HFF-Myc (cell line): ENCODE results near the gene PTPRC.

Source experiments
- DNase-seq: peaks from one replicate; pipeline ENCODE4 v3.0.0-alpha.2; 2011; ENCODE audit warnings: low read depth; ENCODE audit errors: extremely low read depth
- H3K4me3 ChIP-seq: replicated peaks from 2 replicates; pipeline ENCODE4 v1.5.1; 2011; ENCODE audit warnings: low read depth, mild to moderate bottlenecking, control low read depth, low read length
- TF ChIP-seq, protein P1 (sequence below): IDR thresholded peaks from 2 replicates; pipeline ENCODE4 v1.5.1; 2012; ENCODE audit warnings: mild to moderate bottlenecking, low read depth, low read length, control low read depth; ENCODE audit errors: missing control alignments

PTPRC gene

DNA sequence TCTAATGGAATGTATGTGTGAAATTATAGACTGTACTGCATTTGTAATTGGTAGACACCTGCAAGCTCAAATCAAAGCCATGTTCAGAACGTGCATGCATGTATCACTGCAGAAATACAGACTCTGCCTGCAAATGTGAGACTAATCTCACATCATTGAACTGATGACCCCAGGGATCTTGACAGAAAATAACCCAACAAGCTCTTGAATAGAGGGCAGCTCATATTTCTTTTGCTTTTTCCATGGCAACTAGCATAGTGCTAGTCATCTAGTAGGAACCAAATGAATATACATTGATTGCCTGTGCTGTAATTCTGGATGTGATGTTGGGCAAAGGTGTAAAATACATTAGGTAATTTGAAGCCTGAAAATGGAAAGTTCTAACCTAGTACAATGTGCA lies 62.4 kb downstream of the PTPRC start:
- no peak for DNase-seq
- TF ChIP-seq, protein P1, sequence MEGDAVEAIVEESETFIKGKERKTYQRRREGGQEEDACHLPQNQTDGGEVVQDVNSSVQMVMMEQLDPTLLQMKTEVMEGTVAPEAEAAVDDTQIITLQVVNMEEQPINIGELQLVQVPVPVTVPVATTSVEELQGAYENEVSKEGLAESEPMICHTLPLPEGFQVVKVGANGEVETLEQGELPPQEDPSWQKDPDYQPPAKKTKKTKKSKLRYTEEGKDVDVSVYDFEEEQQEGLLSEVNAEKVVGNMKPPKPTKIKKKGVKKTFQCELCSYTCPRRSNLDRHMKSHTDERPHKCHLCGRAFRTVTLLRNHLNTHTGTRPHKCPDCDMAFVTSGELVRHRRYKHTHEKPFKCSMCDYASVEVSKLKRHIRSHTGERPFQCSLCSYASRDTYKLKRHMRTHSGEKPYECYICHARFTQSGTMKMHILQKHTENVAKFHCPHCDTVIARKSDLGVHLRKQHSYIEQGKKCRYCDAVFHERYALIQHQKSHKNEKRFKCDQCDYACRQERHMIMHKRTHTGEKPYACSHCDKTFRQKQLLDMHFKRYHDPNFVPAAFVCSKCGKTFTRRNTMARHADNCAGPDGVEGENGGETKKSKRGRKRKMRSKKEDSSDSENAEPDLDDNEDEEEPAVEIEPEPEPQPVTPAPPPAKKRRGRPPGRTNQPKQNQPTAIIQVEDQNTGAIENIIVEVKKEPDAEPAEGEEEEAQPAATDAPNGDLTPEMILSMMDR: no peak
- H3K4me3 ChIP-seq: no peak overlapping the region

DNA sequence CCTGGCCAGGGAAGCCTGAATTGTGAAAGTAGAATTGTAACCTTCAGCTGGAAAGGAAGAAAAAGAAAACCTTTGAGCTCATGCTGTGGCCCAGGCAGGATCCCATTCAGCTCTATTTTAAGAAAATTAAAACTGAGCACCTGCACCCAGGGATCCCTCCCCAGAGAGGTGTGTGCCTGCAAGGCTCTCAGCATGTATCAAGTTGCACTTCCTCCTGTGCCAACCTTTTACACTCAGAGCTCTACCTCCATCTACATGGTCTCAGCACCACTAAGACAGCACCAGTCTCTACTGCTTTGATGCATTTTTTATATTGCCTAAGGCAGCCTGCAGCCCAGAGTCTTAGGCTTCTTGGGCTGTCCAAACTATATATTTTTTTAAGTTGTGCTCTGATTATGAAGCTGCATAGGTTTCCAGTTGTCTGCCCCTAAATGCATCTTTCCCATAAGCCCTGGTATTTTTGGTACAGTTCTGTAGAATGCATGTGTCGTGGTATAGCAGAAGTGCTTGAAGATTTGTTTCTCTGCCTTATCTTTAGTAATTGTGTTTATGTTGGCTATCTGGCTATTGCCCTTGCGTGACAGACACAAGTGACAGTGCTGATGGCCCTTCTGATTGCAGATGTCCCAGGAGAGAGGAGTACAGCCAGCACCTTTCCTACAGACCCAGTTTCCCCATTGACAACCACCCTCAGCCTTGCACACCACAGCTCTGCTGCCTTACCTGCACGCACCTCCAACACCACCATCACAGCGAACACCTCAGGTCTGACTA lies 63.1 kb downstream of the PTPRC start:
- no peak for DNase-seq
- H3K4me3 ChIP-seq: no peak overlapping the region
- TF ChIP-seq, protein P1: no peak

DNA sequence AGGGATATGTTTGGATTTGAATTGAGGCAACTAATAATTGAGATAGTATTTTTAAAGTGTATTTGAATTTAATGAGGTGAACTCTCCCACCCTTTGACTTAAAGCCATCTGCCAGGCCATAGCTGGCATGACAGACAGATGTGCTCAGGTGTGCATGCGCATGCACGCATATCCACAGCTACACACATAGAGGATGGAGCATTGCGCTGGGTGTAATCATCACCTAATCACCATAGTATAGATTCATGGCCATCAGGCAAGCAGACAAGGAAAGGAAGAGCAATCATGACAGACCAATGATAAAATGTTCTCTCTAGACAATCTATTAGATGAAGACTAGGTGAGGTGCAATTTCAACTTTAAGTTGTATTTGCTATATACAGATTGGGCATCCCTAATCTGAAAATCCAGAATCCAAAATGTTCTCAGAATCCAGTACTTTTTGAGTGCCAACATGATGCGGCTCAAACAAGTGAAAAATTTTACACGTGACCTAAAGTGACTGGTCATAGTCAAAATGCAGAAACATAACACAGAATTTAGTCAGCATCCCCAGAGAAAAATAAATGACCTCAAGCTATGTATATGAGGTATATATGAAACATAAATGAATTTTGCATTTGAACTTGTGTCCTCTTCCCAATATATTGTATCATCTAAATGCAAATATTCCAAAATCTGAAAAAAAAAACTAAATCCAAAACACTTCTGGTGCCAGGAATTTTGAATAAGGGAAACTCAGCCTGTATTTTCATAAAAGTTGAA lies 70.1 kb downstream of the PTPRC start:
- H3K4me3 ChIP-seq: no peak overlapping the region
- TF ChIP-seq, protein P1: no peak
- DNase-seq: no peak

DNA sequence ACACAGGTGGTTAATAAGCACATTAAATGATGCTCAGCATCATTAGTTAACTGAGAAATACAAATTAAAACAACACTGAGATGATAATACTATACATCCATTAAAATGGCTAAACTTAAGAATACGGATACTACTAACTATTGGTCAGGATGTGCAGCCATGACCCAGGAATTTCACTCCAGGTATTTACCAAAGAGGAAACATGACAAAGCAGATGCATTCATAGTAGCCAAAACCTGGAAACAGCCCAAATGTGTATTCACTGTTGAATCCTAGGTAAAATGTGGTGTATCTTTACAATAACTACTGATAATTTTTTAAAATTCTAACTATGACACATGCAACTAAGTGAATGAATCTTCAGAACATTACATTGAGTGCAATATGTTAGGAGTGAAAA lies 73.0 kb downstream of the PTPRC start:
- no peak overlapping the region for H3K4me3 ChIP-seq
- TF ChIP-seq, protein P1: no peak
- DNase-seq: no peak

DNA sequence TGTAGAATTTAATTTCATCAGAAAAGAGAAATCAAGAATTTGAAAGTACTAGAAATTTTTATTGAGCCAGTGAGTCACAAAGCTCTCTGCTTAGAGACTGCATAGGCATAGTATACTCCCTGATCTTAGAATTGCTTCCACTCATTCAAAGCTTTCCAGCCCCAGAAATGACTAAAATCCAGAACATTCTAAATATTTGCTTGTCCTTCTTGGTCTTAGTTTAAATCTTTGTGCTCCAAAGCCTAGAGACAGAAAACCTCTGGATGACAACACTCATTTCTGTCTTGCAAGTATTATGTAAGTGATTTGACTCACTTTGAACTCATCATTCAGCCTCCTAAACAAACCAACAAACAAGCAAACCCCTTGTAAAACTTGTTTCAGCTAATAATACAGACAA lies 74.2 kb downstream of the PTPRC start:
- H3K4me3 ChIP-seq: no peak overlapping the region
- no peak for DNase-seq
- TF ChIP-seq, protein P1: no peak

DNA sequence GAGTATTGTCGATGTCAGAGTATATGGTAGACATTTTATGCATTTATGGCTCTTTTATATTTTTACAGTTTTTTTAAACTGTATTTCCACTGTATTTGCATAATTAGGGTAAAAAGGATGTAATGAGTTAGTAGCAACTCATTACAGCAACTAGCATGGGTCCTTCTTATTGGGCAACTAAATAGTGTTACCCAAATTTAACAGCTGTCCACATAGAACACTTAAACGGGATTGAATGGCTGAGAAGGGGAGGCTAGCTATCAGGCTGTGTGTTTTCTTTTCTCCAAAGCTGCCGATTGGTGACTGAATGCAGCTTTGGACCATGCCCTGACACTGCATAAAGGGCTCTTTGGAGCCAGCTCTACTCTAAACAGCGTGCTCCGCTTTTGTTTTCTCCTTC lies 75.4 kb downstream of the PTPRC start:
- TF ChIP-seq, protein P1: no peak
- no peak for DNase-seq
- no peak overlapping the region for H3K4me3 ChIP-seq
